A673 (cell line): Measurements from ENCODE around the gene CACNA1G.

Experiments
- CTCF ChIP-seq: fragments of 300-800, 200-600 bp; sonication (generic); conservative IDR thresholded peaks from 2 replicates; pipeline ENCODE4 v1.5.1; 2017; ENCODE audit warnings: low read depth, mild to moderate bottlenecking, antibody characterized with exemption, low read length, moderate library complexity, mixed read lengths
- EZH2 ChIP-seq: fragments of 200-600 bp; sonication (generic); IDR thresholded peaks from 2 replicates; pipeline ENCODE4 v1.6.1; 2017; ENCODE audit warnings: borderline replicate concordance, low read depth, mild to moderate bottlenecking, mixed read lengths, antibody characterized with exemption, low read length; ENCODE audit not compliant: poor library complexity, severe bottlenecking

GRCh38 chr17:50599606-50600005 lies 39.1 kb downstream of the CACNA1G start:
- TF ChIP-seq EZH2 (no peak), CTCF (no peak)
